LNCAP (cell line): ENCODE results near the gene ATP2A3.

Source experiments
- CTCF ChIP-seq: fragments of 450-650 bp; IDR thresholded peaks from 2 replicates; pipeline ENCODE4 v1.5.1; 2017; ENCODE audit warnings: mild to moderate bottlenecking

Gene ATP2A3

DNA sequence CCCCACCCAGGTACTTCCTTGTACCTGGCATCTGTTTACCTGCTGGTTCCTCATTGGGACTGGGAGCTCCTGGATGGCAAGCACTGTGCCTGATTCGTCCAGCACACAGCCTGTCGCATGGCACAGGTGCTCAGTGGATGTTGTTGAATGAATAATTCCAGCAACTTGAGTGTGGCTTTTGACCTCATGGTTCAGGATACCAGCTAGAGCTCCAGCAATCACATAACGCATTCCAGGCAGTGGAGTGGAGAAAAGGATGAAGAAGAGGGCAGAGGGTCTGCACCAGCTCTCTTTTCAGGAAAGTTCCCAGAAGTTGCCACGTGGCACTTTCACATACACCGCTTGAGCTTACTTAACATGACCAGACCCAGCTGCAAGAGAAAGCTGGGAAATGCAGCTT is 70.0 kb downstream of the ATP2A3 start:
- no peak for TF ChIP-seq CTCF

DNA sequence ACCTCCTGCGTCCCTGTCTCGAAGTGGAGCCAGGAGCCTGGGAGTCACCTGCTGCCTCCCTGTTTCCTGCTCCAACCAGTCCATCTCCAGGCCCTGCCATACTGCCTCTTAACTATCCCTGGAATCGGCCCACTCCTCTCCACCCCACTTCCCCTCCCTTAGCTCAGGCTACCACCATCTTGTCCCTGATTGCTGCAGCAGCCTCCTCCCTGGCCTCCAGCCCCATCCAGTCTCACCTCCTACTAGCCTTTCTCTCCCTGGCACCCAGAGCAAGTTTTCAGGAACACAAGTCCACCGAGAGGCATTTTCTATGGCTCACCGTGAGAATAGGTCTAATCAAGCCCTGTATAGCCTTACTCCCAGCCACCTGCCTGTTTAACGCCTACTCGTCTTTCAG is 70.5 kb downstream of the ATP2A3 start:
- no peak for TF ChIP-seq CTCF

DNA sequence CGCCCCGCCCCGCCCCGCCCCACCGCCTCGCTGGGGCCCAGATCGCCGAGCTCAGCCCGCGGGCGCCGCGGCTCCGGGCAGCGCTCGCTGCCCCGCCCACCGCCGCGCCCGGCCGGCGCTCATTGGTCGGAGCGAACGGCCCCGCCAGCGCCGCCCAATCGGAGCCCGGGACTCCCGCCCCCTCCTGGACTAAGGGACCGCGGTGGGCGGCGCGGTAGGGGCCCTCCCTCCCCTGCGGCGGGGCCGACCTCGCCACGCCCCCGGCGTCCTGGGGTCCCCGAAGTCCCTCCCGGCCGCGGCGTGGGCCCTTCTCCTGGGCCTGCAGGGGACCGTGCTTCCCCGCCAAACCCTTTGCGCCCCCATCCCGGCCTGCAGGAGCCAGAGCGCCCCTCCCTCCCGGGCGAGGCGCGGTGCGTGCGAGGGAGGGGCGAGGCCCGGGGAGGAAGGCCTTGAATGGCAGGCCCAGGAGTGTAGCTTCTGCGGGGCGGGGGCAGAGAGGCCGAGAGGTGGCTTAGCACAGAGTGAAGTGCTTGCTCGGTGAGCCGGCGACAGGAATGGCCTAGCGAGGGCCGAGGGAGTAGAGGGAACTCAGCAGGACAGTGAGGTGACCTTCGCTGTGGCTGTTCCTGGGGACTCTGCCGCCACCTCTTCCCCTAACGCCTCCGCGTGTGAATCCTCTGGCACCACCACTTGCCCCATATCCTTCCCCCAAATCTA is 71.1 kb downstream of the ATP2A3 start, which contains the start of gene CAMKK1:
TSS of gene CAMKK1 (minus strand) at position 51 of the 717 bp plus-strand sequence. CDS start 7,366 bp downstream, outside the sequence.
- no peak for TF ChIP-seq CTCF

- no peak for TF ChIP-seq CTCF
Observed at GRCh38 chr17:3892095-3892998, 71.9 kb downstream of the ATP2A3 start.

GRCh38 chr17:3891626-3892094 is 72.6 kb downstream of the ATP2A3 start:
- TF ChIP-seq CTCF: no peak

DNA sequence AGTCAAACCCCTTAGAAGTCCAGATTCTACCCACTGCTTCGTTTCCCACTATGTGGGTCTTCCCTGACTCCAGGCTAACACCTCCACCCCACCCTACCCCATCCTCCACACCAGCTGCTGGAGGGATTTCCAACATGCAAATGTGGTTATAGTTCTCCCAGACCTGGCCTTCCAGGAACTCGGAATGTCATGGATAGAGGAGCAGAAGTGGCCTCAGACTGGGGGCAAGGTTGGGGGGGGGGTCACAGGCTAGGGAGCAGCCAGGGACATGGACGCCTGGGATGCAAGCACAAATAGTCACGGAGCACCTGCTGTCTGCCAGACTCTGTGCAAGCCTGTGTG is 73.4 kb downstream of the ATP2A3 start:
- no peak for TF ChIP-seq CTCF

DNA sequence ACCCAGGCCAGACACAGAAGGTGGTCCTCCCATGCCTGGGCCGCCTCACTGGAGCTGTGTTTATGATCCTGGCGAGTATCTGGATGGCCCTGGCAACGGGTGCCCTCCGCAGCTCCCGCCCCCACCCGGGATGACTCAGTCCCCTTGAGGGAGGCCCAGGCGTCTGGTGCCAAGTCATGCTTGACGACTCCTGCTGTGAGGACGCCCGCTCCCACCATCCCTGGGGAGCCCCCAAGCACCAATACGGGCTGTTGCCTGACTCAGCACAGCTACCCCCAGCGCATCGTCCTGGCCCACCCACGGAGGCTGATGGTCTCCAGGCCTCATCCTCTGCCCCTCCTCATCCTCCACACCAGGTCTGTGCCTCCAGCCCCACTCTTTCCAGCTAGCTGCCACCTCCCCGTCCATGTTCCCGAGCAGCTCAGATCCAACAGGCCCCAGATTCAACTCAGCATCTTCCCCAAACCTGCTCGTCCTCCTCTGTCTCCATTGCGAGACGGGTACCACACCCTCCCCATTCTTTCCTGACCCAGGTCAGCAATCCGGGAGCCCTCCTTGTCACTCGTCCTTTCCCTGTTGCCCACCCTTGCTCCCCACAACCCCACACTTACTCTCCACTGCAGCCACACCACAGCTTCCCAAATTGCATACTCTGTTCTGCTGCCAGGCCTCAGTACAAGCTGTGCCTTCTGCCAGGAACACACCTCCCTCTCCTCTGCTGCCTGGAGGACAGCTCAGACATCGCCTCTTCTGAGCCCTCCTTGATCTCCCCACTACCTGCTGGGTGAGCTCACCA is 74.0 kb downstream of the ATP2A3 start:
- TF ChIP-seq CTCF: no peak
